Left renal cortex interstitium (tissue), 4 donors: ENCODE results near the gene CREB3L1. TPM values are rescaled to one million over a fixed set of nuclear protein-coding genes. Genes with fewer than 3 reads are reported as not detected.
"Not testable (repeated sequence)": the region's sequence is repeated elsewhere in the genome, so short reads cannot be mapped to it uniquely, and the experiment has no call there.

Experiments used
- DNase-seq, 4 donors: peaks; one replicate each; pipeline ENCODE4 v3.0.0-alpha.2; 2013; ENCODE audit warnings: low read depth in 4 of 4, low spot score in 2 of 4, missing footprints in 1 of 4
- polyA plus RNA-seq, 4 donors: library from polyadenylated mRNA; unstranded; fragments of 120-200 nt; gene quantifications; one replicate each; pipeline ENCODE4 v1.2.1, GENCODE V29; 2013; ENCODE audit not compliant: insufficient read length in 4 of 4

The CREB3L1 gene
- polyA plus RNA-seq, 4 donors = 14.5 to 18.1 (median 15.7) TPM

DNA sequence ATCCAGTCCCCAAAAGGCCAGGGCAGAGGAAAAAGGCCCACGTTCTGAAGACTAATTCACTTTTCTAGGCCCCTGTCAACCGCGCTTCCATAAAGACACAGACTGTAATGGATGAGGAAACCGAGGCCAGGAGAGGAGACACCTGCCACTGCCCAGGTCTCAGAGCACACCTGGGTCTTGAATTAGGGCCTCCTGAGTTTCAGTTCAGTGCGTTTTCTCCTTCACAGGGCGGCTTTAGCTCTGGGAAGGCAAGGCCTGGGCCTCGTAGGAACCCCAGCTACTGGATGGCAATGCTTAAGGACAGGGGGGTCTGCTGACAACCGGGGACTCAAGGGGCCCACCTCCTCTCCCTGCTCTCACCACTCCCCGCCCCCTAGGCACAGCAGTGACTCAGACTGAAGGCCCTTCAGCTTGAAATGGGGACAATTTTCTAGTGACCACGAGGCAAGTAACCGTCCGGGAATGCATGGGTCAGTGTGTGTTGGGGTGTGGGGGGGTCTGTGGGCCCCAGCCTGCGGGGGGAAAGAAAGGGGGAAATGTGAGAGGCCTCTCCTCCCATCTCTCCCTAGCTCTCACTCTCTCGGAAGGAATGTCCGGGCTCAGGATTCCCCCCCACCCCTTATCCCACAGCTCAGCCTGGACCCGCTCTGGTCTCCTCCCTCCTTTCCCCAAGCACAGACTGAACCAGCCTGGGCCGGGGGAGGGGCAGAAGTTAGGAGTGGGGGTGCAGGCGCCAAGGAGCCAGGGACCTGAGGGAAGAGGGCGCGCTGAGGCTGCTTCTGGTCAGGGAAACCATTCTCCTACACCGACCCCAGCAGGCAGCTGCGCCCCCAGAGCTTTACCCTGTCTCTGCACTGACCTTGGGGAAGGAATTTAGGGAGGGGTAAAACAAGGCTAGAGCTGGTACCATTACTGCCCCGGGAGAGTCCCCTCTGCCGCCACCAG is 17.2 kb downstream of the CREB3L1 start:
- DNase-seq = no peak

- no peak for DNase-seq
Measured at GRCh38 chr11:46295312-46296058, 18.0 kb downstream of the CREB3L1 start.

DNA sequence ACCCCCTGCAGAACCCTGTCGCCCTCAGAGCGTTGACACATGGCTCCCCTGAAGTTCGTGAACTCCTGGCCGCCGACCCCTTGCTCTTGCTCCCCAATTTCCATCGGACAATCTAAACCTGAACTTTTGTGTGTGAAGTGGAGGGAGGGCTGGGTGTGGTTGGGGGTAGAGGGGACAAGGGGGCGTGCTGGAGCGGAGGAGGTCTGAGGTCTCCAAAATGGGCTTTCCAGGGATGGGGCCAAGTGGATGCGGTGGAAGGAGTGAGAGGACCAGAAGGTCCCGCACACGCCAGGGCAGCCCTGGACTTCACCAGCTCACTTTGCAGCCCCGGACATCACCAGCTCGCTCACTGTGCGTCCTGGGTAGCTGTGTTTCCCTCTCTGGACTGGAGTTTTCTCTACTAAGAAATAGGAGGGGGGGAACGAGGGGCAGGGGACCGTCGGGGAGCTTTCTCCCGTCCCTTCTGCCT is 18.6 kb downstream of the CREB3L1 start:
- no peak for DNase-seq

DNA sequence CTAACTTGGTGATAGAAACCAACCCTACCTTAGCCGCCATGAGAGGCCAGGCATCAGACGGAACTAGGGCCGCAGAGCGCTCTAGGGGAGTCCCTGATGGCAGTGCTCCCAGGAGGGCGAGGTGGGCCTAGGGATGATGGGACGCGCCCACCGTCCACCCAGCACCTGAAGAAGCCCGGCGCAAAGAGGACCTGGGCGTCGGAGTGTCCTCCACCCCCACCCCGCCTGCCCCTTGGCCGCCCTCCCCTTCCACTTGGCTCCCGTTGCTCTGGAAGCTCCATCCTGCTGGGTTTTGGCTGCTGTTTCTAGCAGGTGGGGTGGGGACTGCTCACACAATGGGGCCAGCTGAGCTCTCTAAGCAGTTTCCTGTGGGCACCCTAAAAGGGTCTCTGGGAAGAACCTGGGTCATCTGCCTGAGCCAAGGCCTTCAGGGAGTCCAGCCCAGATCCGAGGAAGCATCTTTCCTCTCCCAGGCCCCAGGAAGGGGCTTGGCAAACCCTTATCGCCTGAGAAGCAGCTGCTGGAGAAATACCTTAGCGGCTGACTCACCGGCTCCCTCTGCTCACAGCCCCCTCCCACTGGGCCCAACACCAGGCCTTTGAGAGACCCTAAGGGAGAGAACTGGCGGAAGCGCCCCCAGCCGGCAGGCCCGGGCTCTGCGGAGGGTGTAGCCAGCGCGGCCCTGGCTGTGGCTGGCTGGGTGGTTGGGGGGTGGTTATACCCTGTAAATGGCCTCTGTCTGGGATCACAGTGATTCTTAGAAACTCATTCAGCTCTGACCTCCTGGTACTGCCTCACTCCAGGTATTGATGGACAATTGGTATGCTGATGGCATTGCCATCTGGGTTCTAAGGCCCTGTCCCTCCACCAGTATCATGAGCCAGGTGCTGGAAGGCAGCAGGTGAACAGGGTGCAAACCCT is 19.3 kb downstream of the CREB3L1 start:
- no peak for DNase-seq

GRCh38 chr11:46298699-46299433 is 21.4 kb downstream of the CREB3L1 start:
- no peak for DNase-seq

DNA sequence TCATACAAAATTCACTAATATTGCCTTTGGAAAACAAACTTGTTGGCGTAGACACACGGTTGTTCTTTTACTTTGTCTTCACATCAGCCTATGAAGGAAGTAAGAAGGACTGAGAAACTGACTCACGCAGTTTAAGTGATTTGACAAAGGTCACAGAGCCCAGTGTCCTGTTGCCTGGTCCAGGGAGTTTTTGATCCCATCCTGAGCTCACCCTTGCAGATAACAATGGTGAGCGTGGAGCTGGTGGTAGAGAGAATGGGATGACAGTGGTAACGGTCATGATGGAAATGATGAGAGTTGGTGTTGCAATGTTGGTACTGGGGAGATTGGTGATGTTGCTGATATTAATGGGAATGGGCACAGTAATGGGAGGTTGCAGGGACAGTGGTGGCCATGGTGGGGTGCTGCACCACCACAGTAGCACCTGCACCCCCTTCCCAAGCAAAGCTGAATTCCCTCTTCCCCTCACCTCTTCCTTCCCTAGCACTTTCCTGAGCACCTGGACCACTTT is 22.0 kb downstream of the CREB3L1 start:
- DNase-seq = no peak

GRCh38 chr11:46300270-46300669 is 22.8 kb downstream of the CREB3L1 start:
- DNase-seq = no peak

DNA sequence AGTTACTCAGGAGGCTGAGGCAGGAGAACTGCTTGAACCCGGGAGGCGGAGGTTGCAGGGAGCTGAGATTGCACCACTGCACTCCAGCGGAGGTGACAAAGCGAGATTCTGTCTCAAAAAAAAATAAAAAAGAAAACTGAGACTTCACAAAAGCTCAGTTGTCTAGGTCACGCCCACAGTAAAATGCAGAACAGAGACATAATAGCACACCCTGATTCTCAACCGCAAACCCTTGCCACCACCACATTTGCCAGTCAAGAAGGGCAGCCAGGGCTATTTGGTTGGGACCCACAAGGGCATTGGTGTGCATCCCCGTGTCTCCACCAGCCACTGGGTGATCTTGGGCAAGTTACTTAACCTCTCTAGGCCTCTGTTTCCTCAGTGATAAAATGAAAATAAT is 25.4 kb downstream of the CREB3L1 start:
- DNase-seq = no peak

- not testable (repeated sequence) for DNase-seq
Measured at GRCh38 chr11:46304036-46304435, 26.6 kb downstream of the CREB3L1 start.

GRCh38 chr11:46304605-46305179 is 27.2 kb downstream of the CREB3L1 start:
- no peak for DNase-seq

GRCh38 chr11:46305295-46305694 is 27.8 kb downstream of the CREB3L1 start:
- DNase-seq = no peak

DNA sequence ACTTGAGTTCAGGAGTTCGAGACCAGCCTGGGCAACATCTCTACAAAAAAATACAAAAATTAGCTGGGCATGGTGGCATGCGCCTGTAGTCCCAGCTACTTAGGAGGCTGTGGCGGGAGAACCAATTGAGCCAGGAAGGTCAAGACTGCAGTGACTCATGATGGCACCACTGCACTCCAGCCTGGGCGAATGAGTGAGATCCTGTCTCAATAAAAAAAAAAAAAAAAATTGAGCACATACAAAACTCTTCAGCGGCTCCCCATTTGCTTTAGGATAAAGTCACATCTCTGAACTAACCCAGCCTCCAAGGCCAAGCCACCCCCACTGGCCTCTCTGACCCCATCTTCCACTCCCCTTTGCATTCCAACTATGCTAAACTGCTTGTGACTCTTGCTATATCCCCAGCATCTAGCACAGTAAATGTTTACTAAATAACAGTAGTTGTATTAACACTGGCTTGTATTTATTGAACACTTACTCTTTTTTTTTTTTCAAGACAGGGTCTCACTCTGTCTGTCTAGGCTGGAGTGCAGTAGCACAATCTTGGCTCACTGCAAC is 28.9 kb downstream of the CREB3L1 start:
- DNase-seq = no peak

DNA sequence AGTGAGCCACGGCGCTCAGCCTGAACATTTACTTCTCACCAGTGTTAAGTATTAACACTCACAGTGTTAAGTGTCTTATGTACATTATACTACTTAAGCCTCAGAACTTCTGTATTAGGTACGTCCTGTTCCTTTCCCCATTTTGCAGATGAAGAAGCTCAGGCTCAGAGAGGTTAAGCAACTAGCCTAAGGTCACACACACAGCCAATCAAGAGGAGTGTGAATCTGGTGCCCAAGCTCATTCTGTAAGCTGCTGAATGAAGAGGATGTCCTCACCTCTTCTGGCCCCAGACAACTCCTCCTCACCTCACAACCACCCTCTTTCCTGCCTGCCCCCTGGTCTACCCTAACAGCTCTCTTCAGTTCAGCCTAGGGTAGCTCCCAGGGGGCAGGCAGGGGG is 29.9 kb downstream of the CREB3L1 start:
- DNase-seq = no peak

DNA sequence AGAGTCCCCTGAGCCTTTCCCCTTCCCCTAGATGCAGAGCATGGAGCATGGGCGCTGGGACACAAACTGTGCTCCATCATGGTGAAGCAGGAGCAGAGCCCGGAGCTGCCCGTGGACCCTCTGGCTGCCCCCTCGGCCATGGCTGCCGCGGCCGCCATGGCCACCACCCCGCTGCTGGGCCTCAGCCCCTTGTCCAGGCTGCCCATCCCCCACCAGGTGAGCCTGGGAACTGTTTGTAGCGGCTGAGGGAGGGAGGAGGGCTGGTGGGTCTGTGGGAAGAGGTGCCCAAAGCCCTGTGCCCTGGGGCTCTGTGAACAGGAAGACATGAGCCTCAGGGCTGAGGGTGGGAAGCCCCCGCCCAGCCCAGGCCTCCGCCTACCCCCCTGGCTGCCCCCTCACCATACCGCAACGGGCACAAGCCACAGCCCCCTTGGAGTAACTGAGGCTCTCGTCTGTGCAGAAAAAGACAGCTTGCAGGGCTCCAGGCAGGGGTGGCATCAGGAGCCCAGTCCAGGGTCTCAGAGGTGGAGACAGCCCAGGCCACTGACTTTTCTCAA is 30.4 kb downstream of the CREB3L1 start:
- DNase-seq = no peak

- DNase-seq = no peak
Measured at GRCh38 chr11:46308631-46309419, 31.4 kb downstream of the CREB3L1 start.

DNA sequence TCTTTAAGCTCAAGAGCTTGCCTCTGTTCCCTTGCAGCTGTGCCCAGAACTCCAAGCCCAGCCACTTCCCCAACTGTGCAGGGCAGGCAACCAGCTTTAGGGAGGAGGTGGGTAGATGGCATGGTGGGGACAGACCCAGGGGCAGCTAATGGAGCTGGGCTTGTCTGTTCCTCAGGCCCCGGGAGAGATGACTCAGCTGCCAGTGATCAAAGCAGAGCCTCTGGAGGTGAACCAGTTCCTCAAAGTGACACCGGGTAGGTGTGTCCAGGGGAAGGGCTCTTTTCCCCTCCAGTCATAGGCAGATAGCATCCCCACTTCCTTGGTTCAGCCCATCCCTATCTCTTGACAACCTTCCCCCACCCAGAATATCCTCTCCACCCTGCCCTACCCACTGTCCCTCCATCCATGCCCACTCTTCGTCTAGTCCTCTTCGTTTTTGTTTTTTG is 32.4 kb downstream of the CREB3L1 start:
- no peak for DNase-seq

DNA sequence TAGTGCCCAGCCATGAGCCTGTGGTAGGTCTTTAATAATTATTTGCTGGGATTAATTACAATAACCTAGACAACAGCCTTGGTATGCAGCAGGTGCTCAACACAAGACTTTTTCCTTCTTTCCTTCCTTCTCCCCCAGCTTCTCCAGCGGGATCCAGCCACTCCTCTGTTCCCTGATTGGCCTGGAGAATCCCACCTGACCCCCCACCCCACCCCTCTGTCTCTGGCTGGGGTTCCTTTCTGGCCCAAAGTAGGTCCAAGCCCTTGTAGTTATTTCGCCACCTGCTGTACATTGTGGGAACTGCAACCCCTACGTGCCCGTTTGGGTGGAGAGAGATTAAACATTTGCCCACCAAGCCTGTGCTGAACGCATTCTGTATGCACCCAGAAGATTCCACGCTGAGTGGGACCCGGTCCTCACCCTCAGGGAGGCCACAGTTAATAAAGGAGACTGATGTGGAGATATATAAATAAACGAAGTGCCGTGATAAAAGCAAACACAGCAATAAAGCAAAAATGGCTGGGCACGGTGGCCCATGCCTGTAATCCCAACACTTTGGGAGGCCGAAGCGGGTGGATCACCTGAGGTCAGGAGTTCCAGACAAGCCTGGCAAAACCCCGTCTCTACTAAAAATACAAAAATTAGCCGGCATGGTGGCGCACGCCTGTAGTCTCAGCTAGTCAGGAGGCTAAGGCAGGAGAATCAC is 37.7 kb downstream of the CREB3L1 start:
- no peak for DNase-seq
